ENCODE measurements around the gene DNAH2. TPM values are rescaled to one million over a fixed set of nuclear protein-coding genes. Genes with fewer than 3 reads are reported as not detected.
"Not testable (repeated sequence)": the region's sequence is repeated elsewhere in the genome, so short reads cannot be mapped to it uniquely, and the experiment has no call there.

Gene DNAH2
- total RNA-seq, 1 donor from 2014 or later = 0.31 TPM

DNA sequence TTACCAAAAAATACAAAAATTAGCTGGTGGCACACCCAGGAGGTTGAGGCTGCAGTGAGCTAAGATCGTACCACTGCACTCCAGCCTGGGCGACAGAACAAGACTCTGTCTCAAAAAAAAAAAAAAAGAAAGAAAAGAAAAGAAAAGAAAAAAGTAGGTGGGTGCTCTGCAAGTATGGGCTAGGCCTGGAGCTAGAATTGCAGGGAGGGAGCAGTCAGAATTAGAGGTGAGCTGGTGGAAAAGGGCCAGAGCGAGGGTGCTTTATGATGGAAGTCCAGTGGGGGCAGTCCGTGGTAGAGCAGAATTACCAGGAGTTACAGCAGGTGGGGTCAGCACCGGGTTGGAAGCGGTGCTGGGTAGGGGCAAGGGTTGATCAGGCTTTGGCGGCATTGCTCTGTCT is 59.5 kb downstream of the DNAH2 start:
- DNase-seq = no peak

DNA sequence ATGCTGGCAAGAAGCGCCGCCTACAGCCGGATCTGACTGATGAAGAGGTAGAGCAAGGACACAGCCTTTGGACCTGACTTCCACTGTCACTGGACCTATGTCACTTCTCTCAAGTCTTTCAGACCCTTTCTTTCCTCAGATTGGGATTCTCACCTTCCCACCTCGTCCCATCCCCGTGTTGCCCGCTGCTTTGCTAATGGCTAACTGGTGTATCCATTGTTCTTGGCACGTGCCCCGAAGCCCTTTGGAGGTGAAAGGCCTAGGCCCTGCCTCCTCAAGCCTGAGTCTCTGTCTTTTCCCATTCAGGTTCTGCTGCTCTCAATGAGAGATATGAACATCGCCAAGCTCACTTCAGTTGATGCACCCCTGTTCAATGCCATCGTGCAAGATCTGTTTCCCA is 63.2 kb downstream of the DNAH2 start:
- no peak for DNase-seq

DNA sequence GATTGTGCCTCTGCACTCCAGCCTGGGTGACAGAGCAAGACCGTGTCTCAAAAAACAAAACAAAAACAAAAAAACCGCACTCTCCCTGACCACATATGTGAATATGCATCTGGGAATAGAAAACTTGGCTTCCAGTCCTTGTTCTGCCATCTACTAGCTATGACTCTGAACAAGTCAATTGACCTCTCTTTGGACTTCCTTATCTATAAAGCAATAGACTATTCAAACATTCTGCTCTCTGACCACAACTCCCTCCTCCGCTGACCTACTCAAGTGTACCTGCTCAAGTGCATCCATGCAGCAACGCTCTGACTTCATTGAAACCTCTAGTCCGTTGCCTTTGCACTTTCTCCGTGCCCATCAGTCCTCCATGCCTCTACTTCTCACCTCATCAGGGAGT is 63.9 kb downstream of the DNAH2 start:
- DNase-seq = no peak

DNA sequence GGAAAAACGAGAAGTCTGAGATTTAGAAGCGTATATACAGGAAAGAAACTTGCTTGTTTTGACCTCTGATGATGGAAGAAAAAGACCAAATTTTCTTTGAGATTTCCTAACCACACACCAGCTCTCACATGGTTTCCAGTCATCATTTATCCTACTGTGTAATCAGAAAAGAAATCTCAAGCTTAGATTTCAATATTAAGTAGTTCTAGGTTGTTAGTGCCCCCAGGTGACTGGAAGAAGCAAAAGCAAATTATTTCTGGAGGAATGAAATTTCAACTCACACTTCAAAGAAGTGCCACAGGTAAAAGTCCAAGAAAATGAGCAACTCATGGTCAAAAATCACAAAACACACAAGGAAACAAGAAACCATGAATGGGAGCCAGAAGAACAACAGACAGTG is 64.7 kb downstream of the DNAH2 start:
- DNase-seq = no peak

DNA sequence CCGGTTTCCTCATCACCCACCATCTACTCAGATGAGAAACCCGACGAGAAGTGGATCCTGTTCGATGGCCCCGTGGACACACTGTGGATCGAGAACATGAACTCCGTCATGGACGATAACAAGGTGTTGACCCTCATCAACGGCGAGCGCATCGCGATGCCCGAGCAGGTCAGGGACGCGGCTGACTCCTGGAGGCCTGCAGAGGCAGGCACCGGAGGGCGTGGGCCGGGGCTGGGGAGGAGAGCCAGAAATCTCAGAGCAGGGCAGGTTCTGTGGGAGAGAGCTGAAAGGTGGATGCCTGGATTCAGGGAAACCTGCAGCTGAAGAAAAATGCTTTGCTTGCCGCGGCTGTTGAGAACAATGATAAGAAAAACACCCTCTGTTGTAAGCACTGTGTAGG is 69.3 kb downstream of the DNAH2 start:
- DNase-seq = no peak

DNA sequence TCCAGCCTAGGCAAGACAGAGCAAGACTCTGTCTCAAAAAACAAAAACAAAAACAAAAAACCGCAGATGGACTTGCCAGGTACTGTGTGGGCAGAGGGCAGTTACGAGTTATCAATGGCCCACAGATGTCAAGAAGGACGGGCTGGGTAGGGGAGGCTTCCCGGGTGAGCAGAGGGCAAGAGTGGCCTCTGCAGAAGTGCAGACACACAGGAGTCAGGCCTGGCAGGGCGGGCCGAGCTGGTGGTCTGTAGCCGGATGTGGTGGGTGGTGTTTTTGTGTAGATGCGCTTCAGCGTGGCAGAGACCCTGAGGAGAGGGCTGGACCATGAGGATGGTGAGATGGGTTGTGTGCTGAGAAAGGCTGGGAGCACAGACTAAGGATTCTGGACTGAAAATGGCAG is 71.6 kb downstream of the DNAH2 start:
- DNase-seq = no peak

DNA sequence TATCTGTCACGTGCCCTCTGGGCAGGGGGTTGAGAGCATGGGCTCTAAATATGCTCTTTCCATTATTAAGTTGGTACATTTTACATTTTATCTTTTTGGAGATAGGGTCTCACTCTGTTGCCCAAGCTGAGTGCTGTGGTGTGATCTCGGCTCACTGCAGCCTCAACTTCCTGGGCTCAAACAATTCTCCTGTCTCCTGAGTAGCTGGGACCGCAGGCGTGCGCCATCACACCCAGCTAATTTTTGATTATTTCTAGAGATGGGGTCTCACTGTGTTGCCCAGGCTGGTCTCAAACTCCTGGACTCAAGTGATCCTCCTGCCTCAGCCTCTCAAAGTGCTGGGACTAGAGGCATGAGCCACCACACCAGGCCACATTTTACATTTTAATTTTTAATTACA is 72.6 kb downstream of the DNAH2 start:
- no peak for DNase-seq

DNA sequence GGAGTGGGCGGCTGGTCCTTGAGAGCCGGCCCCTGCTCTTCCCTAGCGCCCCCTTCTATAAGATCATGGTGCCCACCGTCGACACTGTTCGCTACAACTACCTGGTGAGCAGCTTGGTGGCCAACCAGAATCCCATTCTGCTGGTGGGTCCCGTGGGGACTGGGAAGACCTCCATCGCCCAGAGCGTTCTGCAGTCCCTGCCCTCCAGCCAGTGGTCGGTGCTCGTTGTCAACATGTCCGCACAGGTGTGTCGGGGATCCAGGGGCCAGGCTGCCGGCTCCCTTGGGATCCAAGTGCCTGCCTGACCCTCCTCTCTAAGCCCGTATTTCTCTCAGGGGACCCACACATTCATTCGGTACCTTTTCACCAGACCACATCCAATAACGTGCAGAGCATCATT is 75.1 kb downstream of the DNAH2 start:
- DNase-seq = no peak

DNA sequence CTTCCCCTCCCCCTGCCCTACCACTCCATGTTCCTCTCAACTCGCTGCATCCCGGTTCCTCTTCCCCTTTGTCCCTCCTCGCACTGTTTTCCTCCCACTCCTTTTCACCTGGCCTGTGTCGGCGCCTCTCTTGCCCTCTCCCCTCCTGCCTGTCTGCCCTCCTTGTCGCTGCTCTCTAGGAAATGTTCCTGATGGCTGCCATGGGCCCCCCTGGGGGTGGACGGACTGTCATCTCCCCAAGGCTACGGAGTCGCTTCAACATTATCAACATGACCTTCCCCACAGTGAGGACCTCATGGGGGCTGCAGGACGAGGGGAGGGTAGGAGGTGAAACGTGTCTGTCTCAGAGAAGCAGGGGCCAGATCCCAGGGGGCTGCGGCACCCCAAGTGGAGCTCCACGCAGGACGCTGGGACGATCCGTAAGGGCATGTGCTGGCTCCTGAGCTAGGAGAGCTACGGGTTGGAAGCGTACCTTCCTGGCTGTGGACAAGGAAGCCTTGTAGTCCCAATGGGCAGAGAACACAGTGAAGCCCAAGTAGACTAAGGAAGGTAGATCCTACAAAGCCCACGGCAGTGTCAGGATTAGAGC is 76.6 kb downstream of the DNAH2 start:
- no peak for DNase-seq

DNA sequence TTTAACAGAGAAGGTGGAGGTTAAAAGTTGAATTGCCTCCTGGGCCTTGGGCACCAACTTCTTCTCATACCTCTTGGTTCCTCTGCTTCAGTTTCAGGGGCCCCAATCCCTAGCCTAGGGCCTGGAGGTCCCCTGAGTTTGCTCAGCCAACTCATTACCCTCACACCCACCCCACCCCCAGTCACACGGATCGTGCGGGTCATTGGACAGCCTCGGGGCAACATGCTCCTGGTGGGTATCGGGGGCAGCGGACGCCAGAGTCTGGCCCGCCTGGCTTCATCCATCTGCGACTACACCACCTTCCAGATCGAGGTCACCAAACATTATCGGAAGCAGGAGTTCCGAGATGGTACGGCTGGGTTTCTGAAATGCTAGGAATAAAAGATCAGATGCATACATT is 80.4 kb downstream of the DNAH2 start:
- DNase-seq = no peak

DNA sequence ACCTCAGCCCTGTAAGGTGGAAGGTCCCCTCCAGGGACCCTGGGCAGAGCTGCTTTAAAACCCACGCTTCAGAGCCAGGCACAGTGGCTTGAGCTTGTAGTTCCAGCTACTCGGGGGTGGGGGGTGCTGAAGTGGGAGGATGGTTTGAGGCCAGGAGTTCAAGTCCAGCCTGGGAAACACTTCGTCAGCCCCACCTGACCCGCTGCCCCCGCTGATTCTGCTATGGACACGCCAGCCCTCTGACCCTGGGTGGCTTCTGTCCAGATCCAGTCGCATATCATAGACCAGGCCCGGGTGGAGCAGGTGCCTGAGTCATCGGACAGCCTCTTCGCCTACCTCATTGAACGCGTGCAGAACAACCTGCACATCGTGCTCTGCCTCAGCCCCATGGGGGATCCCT is 81.3 kb downstream of the DNAH2 start:
- no peak for DNase-seq

DNA sequence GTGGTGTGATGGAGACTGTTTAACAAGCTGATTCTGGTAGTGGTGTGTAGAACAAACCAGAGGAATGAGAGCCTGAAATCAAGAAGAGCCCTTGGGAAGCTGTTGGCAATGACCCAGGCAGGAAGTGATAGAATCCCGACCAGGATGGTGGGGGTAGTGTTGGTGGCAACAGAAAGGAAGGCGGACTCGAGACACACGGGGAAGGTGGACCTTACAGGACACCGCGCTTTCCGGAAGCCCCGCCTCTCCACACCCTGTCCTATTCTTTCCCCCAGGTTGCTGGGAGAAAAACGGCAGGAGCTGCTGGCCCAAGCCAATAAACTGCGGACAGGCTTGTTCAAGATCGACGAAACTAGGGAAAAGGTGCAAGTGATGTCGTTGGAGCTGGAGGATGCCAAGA is 86.4 kb downstream of the DNAH2 start:
- DNase-seq = peak; percentile 16

DNA sequence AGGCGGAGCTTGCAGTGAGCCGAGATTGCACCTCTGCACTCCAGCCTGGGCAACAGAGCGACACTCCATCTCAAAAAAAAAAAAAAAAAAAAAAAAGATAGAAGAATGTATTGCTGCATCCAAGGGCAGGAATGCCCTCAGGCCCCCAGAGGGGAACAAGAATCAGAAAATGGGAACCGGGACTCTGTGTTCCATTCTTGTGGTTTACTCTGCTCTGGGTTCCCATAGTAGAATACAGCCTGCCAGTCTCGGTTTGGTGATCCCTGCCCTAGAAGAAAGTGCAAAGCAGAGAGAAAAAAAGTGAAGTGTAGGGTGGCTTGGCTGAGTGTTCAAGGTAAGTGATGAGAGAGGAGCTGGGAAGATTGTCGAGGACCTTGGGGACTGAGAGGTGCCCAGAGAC is 89.0 kb downstream of the DNAH2 start:
- no peak for DNase-seq

DNA sequence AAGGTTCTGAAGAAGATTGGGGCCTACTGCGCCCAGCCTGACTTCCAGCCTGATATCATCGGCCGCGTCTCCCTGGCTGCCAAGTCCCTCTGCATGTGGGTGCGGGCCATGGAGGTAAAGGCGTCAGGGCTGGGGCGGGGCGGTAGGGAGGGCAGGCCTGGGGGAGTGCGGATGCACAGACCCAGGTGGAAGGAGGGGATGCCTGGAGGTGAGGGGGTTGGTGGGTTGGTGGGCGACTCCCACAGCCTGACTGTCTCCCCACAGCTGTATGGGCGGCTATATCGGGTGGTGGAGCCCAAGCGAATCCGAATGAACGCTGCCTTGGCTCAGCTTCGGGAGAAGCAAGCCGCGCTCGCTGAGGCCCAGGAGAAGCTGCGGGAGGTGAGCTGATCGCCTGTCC is 89.7 kb downstream of the DNAH2 start:
- no peak for DNase-seq

DNA sequence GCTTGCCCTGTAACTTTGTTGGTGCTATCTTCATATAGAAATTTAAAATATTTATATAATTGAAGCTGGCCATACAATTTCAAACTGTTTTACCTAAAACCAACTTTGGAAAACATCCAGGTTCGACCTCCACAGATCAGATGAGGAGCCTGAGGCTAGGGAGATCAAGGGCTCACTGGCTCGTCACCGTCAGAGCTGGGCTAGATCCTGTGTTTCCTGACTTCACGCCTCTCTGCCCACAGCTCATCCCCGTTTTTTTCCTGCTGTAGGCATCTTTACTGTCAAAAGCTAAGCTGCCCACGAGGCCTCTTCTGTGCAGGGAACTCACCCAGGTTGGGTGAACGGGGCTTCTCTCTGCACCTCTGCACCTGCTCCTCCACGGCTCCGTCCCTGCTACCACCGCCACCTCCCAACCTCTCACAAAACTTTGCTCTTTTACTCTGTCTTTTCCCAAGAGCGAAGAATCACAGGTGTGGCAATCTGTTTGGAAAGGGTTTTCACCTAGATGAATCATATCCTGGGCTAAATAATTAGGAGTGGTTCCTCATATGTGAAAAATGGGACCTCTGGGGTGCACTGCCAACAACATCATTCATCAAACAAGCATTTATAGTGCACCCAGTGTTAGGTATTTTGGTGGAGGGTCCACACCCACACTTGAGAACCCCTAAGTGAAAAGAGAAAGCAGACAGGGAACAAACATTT is 91.7 kb downstream of the DNAH2 start:
- no peak for DNase-seq

DNA sequence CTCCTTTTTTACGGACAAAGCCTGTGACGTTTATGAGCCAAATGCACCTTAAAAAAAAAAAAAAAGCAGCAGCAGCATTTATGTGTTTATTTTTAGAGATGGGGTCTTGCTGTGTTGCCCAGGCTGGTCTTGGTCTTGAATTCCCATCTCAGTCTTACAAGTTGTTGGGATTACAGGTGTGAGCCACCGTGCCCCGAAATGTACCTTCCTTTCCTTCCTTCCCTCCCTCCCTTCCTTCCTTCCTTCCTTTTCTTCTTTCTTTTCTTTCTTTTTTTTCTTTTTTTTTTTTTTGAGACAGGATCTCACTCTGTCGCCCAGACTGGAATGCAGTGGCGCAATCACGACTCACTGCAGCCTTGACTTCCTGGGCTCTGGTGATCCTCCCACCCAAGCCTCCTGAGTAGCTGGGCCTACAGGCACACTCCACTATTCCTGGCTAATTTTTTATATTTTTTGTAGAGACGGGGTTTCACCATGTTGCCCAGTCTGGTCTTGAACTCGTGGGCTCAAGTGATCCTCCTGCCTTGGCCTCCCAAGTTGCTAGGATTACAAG is 92.3 kb downstream of the DNAH2 start:
- not testable (repeated sequence) for DNase-seq

DNA sequence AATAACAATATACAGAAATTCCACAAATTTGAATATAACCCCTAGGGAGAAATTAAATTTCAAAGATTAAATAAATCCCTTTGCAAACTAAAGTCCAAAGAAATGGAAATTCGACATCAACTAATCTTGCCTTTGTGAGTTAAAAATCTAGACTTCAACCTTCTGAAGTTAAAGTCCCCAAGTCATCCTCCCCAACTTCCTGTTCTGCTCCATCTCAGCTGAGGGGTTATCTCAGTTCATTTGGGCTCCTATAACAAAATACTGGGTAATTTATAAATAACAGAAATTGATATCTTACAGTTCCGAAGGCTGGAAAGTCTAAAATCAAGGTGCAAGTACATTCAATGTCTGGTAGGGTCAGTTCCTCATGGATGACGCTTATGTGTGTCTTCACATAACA is 93.7 kb downstream of the DNAH2 start:
- no peak for DNase-seq

DNA sequence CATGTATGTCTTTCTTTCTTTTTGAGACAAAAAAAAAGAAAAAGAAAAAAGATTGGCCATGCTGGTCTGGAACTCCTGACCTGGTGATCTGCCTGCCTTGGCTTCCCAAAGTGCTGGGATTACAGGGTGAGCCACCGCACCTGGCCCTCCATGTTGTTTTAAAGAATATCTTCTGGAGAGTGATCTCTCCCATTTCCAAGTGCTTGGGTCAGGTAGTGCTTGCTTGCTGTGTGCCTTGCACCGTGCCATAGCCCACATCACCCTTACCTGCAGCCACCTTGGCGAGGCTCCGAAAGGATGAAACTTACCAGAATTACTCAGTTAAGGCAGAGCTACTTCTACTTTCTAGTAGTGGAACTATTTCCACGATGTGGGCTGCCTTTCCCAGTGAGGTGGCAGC is 97.4 kb downstream of the DNAH2 start:
- no peak for DNase-seq

DNA sequence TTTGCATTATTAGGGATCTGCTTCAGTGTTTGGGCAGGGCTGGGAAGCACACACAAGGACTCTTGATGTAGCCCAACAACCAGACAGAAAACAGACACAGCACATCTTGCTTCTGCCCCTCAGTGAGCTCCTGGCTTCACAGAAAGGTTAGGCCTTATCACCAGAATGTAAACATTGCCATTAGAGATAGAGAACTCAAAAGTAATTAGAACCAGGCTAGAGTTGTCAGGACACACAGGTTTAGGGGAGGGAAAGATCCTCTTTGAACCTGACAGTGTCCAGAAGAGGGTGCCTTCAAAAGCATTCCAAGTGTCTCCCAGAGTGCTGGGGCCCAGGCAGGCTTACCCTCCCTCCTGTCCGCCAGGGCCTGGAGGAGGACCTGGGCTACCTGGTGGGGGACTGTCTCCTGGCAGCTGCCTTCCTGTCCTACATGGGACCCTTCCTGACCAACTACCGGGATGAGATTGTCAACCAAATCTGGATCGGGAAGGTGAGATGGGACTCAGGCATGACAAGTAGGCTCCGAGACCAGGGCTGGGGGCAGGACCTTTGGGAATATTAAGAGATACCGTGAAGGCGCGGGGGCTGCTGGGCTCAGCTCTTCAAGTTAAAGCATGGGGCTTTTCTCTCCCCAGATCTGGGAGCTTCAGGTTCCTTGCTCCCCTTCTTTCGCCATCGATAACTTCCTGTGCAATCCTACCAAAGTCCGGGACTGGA is 99.5 kb downstream of the DNAH2 start:
- no peak for DNase-seq

DNA sequence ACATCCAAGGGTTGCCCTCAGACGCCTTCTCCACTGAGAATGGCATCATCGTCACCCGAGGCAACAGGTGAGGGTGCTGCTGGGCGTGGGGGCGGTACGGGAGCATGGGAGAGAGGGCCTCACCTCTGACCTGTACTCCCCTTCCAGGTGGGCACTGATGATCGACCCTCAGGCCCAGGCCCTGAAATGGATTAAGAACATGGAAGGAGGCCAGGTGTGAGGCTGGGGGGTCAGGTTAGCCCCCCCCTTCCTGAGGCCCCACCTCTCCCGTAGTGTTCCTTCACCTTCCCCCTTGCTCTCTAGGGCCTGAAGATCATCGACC is 100.1 kb downstream of the DNAH2 start:
- no peak for DNase-seq

DNA sequence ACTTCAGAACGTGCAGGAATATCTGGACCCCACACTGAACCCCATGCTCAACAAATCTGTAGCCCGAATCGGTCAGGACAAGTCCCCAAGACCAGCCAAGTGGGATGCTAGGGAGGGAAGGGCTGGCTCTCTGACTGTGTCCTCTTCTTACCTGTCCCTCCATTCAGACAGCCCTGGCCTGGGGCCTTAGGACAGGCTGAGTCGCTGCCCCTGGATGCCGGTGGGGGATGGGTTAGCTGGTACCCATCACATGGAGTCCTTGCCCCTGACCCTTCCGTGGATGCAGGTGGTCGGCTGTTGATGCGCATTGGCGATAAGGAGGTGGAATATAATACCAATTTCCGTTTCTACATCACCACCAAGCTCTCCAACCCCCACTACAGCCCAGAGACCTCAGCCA is 100.5 kb downstream of the DNAH2 start:
- DNase-seq = no peak

DNA sequence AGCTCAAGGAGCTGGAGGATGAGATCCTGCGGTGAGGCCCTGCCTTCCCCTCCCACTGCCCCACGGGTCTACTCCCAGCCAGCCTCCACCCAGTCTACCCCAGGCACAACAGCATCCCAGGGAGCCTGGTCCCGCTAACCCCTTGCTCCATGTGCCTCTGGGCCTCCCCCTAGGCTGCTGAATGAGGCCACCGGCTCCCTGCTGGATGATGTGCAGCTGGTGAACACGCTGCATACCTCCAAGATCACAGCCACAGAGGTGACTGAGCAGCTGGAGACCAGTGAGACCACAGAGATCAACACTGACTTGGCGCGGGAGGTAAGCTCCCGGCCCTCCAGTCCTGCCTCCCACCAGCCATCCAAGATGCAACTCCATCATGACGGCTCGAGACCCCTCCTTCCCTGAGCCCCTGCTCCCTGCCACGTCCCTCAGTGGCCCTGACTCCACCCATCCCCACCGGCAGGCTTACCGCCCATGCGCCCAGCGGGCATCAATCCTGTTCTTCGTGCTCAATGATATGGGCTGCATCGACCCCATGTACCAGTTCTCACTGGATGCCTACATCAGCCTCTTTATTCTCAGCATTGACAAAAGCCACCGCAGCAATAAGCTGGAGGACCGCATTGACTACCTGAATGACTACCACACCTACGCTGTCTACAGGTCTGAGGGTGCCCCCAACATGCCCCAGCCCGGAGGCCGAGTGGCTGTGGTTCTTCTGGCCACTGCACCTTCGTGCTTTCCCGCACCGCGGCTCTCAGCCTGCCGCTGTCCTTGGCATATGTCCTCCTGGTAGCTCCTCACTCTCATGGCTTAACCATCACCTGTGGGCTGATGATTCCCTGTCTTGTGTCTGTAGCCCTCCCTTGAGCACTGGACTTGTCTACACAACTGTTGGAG is 101.5 kb downstream of the DNAH2 start:
- DNase-seq = no peak

DNA sequence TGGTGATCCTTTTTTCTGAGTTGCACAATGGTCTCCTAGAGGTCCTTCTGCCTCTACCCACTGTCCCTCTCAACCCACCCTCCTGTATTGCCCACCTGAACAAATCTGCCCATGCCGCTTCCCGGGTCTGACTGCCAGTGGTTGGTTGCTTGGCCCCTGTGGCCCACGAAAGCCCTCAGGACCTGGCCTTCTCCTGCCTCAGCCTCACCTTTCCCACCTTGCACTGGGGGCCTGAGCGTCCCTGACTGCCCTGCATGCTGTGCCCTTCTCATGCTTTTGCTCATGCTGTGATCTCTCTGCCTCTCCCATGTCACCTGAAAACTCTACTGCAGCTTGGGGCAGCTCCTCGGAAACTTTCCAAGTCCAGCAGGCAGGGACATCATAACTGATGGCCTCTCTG is 102.7 kb downstream of the DNAH2 start:
- DNase-seq = no peak
